ENCODE results near the gene PAQR6. TPM values are rescaled to one million over a fixed set of nuclear protein-coding genes. Genes with fewer than 3 reads are reported as not detected.

The PAQR6 gene
- total and polyA plus RNA-seq, 10 of the 15 experiments (the other 5 are each of a cell fraction or from before 2014, with no cell fraction given) = 0.42 to 4.5 (median 1.3) TPM

DNA sequence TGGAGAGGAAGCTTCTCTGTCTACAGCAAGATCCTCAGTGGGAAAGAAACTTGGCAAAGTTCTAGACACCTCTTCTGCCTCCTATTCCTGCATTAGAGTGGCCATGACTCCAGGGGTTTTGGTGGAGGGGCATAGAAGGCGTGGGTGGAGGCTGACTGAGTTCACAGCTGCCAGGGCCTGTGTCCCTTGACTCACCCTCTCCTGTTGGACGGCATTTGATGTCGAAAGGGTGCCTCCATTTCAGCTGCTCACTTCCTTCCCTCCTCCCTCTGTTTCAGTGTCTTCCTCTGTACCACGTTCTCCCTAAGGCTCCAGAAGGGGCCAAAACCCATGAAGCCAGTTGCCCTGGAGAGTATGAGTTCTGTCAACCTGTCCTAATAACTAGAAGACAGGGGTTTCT lies 36.9 kb upstream of the PAQR6 start:
- no peaks in the 10 kb centered on the region for H3K27me3 ChIP-seq (replicated peaks in 1 of 2; ENCODE audit: control insufficient read depth in 2 of 2, insufficient read depth in 2 of 2, low read length in 1 of 2)
- ChIA-PET SMC1A (ENCODE audit: uncharacterized antibody, unreplicated experiment) (interaction anchor here (1.7 kb wide), 1 partner anchor 11 kb away, joined by 7 read pairs; the partner anchor contains the start of gene GLMP), RAD21 (ENCODE audit: unreplicated experiment) (interaction anchor here (1.3 kb wide), 1 partner anchor 72 kb away, joined by 4 read pairs; the partner anchor contains the start of gene PMF1), CTCF (interaction anchor here (0.8 kb wide), 1 partner anchor 9 kb away, joined by 3 read pairs; no protein-coding TSS in a partner anchor), POLR2A (interaction anchor here (0.6 to 1.1 kb wide), 3 partner anchors 14 to 217 kb away, joined by 3 to 6 read pairs (median 4); no protein-coding TSS in a partner anchor)
- intact Hi-C loops (cut with micrococcal nuclease; ENCODE audit: unreplicated experiment) = loop anchor here (10.0 kb wide), 1 partner anchor 190 kb away; no protein-coding TSS in a partner anchor
- H2AFZ ChIP-seq (ENCODE audit: control insufficient read depth, low read depth, low read length) = no peak overlapping the region
- H3K27ac ChIP-seq (ENCODE audit: control insufficient read depth, insufficient read depth) = no peak overlapping the region
- FAIRE-seq (no peak), ATAC-seq (no peak), DNase-seq (ENCODE audit: low read depth, low spot score) (no peak)
- in situ Hi-C loops (cut with MboI) = no loop called here
- H3K4me2 ChIP-seq (ENCODE audit: control insufficient read depth, insufficient read depth) = no peak overlapping the region
- no peak overlapping the region for H3K4me3 ChIP-seq
- H3K9ac ChIP-seq (ENCODE audit: control insufficient read depth, insufficient read depth, low read length) = no peak overlapping the region; the same call in 1 of the 2 replicates
- H3K9me3 ChIP-seq (replicated peaks; ENCODE audit: control insufficient read depth, insufficient read depth, low read length) = no peaks in the 10 kb centered on the region
- TF ChIP-seq RAD51 (IDR thresholded peaks at IDR 0.05) = no peak
- TF ChIP-seq USF2 (IDR thresholded peaks at IDR 0.05; ENCODE audit: borderline replicate concordance, low read depth, low read length) = no peak
- no peak for TF ChIP-seq GABPA (IDR thresholded peaks at IDR 0.05; ENCODE audit: low read depth)
- peaks cover 40% of the 10 kb centered on the region for H3K79me2 ChIP-seq (ENCODE audit: control insufficient read depth, insufficient read depth, low read length)
- peaks cover 14% of the 10 kb centered on the region; the same call in 1 of the 2 replicates for H3K4me1 ChIP-seq (ENCODE audit: control insufficient read depth, insufficient read depth, low read length)
- WGBS (ENCODE audit: insufficient coverage, insufficient replicate concordance, low lambda C conversion rate, missing lambda C conversion rate) = 85% methylated on average over 4 of the region's 4 CpGs
- no TSS peak for BruUV-seq (replicated peaks)
- H4K20me1 ChIP-seq (ENCODE audit: control insufficient read depth, insufficient read depth) = no peaks in the 10 kb centered on the region
- peaks cover 0 to 11% of the 10 kb centered on the region in 2 experiments; a peak in 2 of 4 replicates for H3K36me3 ChIP-seq (ENCODE audit: control insufficient read depth in 2 of 2, insufficient read depth in 2 of 2, low read length in 1 of 2)

GRCh38 chr1:156284112-156284511 lies 36.3 kb upstream of the PAQR6 start, which contains the start of gene TMEM79:
TMEM79 (plus strand) TSS chr1:156284325; CDS start chr1:156285227, 902 bp downstream.
- Histone ChIP-seq H3K4me3 (peak within 1 kb of the TSS; percentile 92), H3K27me3 (replicated peaks in 1 of 2; ENCODE audit: control insufficient read depth in 2 of 2, insufficient read depth in 2 of 2, low read length in 1 of 2) (no peaks in the 10 kb centered on the region), H4K20me1 (ENCODE audit: control insufficient read depth, insufficient read depth) (no peaks in the 10 kb centered on the region), H3K9me3 (replicated peaks; ENCODE audit: control insufficient read depth, insufficient read depth, low read length) (no peaks in the 10 kb centered on the region), H3K79me2 (ENCODE audit: control insufficient read depth, insufficient read depth, low read length) (peaks cover 46% of the 10 kb centered on the region), H3K9ac (ENCODE audit: control insufficient read depth, insufficient read depth, low read length) (peak within 1 kb of the TSS; percentile 89), H3K27ac (ENCODE audit: control insufficient read depth, insufficient read depth) (peak within 1 kb of the TSS; percentile 86), H3K4me2 (ENCODE audit: control insufficient read depth, insufficient read depth) (peak within 1 kb of the TSS; percentile 84), H2AFZ (ENCODE audit: control insufficient read depth, low read depth, low read length) (peak within 1 kb of the TSS; percentile 98), H3K4me1 (ENCODE audit: control insufficient read depth, insufficient read depth, low read length) (peaks cover 15% of the 10 kb centered on the region; the same call in 1 of the 2 replicates), H3K36me3 (ENCODE audit: control insufficient read depth in 2 of 2, insufficient read depth in 2 of 2, low read length in 1 of 2) (peaks cover 0 to 11% of the 10 kb centered on the region in 2 experiments; a peak in 3 of 4 replicates)
- ChIA-PET POLR2A (interaction anchor here (0.6 to 2.5 kb wide), 10 partner anchors 9 to 434 kb away, joined by 3 to 12 read pairs (median 4); partner anchors contain the start of gene GLMP), SMC1A (ENCODE audit: uncharacterized antibody, unreplicated experiment) (interaction anchor here (0.9 to 1.7 kb wide), 4 partner anchors 9 to 166 kb away, joined by 3 to 10 read pairs (median 5); partner anchors contain the start of gene GLMP), CTCF (interaction anchor here (1.1 to 7.1 kb wide), 5 partner anchors 35 to 346 kb away, joined by 3 to 58 read pairs (median 3); partner anchors contain the start of gene UBQLN4), RAD21 (ENCODE audit: unreplicated experiment) (interaction anchor here (1.3 to 1.9 kb wide), 3 partner anchors 54 to 134 kb away, joined by 4 to 6 read pairs (median 5); partner anchors contain the start of genes CCT3, PMF1 and TSACC)
- intact Hi-C loops (cut with micrococcal nuclease; ENCODE audit: unreplicated experiment) = loop anchor here (10.0 kb wide), 1 partner anchor 189 kb away; no protein-coding TSS in a partner anchor
- DNase-seq (ENCODE audit: low read depth, low spot score) (no peak), ATAC-seq (no peak), FAIRE-seq (no peak)
- TF ChIP-seq NFXL1 (IDR thresholded peaks at IDR 0.05; ENCODE audit: borderline replicate concordance) (no peak), NFYA (IDR thresholded peaks at IDR 0.05; ENCODE audit: borderline replicate concordance, low read depth, low read length) (no peak), KAT2A (conservative IDR thresholded peaks at IDR 0.05; ENCODE audit: control insufficient read depth, low read depth, low read length) (no peak), CHD1 (IDR thresholded peaks at IDR 0.05; ENCODE audit: low read depth, low read length) (no peak), BMI1 (IDR thresholded peaks at IDR 0.05; ENCODE audit: borderline replicate concordance) (no peak), HDGF (IDR thresholded peaks at IDR 0.05) (no peak), DPF2 (IDR thresholded peaks at IDR 0.05) (no peak)
- TF ChIP-seq, protein P1, sequence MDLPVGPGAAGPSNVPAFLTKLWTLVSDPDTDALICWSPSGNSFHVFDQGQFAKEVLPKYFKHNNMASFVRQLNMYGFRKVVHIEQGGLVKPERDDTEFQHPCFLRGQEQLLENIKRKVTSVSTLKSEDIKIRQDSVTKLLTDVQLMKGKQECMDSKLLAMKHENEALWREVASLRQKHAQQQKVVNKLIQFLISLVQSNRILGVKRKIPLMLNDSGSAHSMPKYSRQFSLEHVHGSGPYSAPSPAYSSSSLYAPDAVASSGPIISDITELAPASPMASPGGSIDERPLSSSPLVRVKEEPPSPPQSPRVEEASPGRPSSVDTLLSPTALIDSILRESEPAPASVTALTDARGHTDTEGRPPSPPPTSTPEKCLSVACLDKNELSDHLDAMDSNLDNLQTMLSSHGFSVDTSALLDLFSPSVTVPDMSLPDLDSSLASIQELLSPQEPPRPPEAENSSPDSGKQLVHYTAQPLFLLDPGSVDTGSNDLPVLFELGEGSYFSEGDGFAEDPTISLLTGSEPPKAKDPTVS (IDR thresholded peaks at IDR 0.05; ENCODE audit: low read depth, low read length) = no peak
- in situ Hi-C loops (cut with MboI) = no loop called here
- 90% methylated on average over 7 of the region's 7 CpGs for WGBS (ENCODE audit: insufficient coverage, insufficient replicate concordance, low lambda C conversion rate, missing lambda C conversion rate)
- no TSS peak for BruUV-seq (replicated peaks)

Data from GM12878 (cell line).